Neural progenitor cell (in vitro differentiated cells): ENCODE data around the gene ENO3. TPM values are rescaled to one million over a fixed set of nuclear protein-coding genes. Genes with fewer than 3 reads are reported as not detected.

Experiments used
- DNase-seq: peaks from one replicate; pipeline ENCODE4 v3.0.0-alpha.2; 2016; ENCODE audit warnings: low spot score
- H2AFZ ChIP-seq: fragments of 200-600 bp; sonication (generic); replicated peaks from 2 replicates; pipeline ENCODE4 v1.6.1; 2016; ENCODE audit warnings: antibody characterized with exemption
- H3F3A ChIP-seq: fragments of 200-600 bp; sonication (generic); 2 replicates; pipeline ENCODE4 v1.6.1; 2016; ENCODE audit warnings: antibody characterized with exemption, low read depth
- H3K27ac ChIP-seq: fragments of 200-600 bp; sonication (generic); 2 replicates; pipeline ENCODE4 v1.5.1; 2016; ENCODE audit warnings: mild to moderate bottlenecking
- H3K27me3 ChIP-seq: fragments of 200-600 bp; sonication (generic); 2 replicates; pipeline ENCODE4 v1.6.1; 2016; ENCODE audit warnings: mild to moderate bottlenecking, moderate library complexity
- H3K36me3 ChIP-seq: fragments of 200-600 bp; sonication (generic); 2 replicates; pipeline ENCODE4 v1.5.1; 2016
- H3K4me1 ChIP-seq: fragments of 200-600 bp; sonication (generic); 2 replicates; pipeline ENCODE4 v1.6.1; 2016; ENCODE audit warnings: mixed run types
- H3K4me2 ChIP-seq: fragments of 200-600 bp; sonication (generic); 2 replicates; pipeline ENCODE4 v1.6.1; 2016
- H3K4me3 ChIP-seq: fragments of 200-600 bp; sonication (generic); 2 replicates; pipeline ENCODE4 v1.5.1; 2016
- H3K79me2 ChIP-seq: fragments of 200-600 bp; sonication (generic); 2 replicates; pipeline ENCODE4 v1.6.1; 2016; ENCODE audit warnings: low read depth
- H3K9ac ChIP-seq: fragments of 200-600 bp; sonication (generic); 2 replicates; pipeline ENCODE4 v1.6.1; 2016
- H3K9me3 ChIP-seq: fragments of 200-600 bp; sonication (generic); 2 replicates; pipeline ENCODE4 v1.5.1; 2016; ENCODE audit warnings: low read depth
- H4K20me1 ChIP-seq: fragments of 200-600 bp; sonication (generic); 2 replicates; pipeline ENCODE4 v1.6.1; 2016; ENCODE audit warnings: low read depth
- H3K27ac Mint-ChIP-seq: 3 replicates; pipeline ENCODE4 v1.8.0; 2021; ENCODE audit warnings: mixed read lengths
- H3K27me3 Mint-ChIP-seq: 2 replicates; pipeline ENCODE4 v1.8.0; 2022; ENCODE audit warnings: low read depth, mild to moderate bottlenecking, inconsistent platforms, moderate library complexity, mixed read lengths; ENCODE audit not compliant: insufficient read depth
- H3K36me3 Mint-ChIP-seq: 3 replicates; pipeline ENCODE4 v1.8.0; 2021; ENCODE audit warnings: mixed read lengths
- H3K4me1 Mint-ChIP-seq: 3 replicates; pipeline ENCODE4 v1.8.0; 2021; ENCODE audit warnings: mixed read lengths
- H3K4me3 Mint-ChIP-seq: 3 replicates; pipeline ENCODE4 v1.8.0; 2021; ENCODE audit warnings: mild to moderate bottlenecking, moderate library complexity, mixed read lengths
- H3K9me3 Mint-ChIP-seq: 3 replicates; pipeline ENCODE4 v1.8.0; 2020; ENCODE audit warnings: mixed read lengths
- CTCF ChIP-seq: fragments of 200-600 bp; sonication (generic); IDR thresholded peaks from 2 replicates; pipeline ENCODE4 v1.5.1; 2017; ENCODE audit warnings: antibody characterized with exemption, mild to moderate bottlenecking
- EZH2 ChIP-seq: fragments of 200-600 bp; sonication (generic); IDR thresholded peaks from 2 replicates; pipeline ENCODE4 v1.6.1; 2017; ENCODE audit warnings: antibody characterized with exemption, mild to moderate bottlenecking, moderate library complexity
- EZH2phosphoT487 ChIP-seq: fragments of 200-600 bp; sonication (generic); IDR thresholded peaks from 2 replicates; pipeline ENCODE4 v1.6.1; 2017; ENCODE audit warnings: antibody characterized with exemption
- total RNA-seq: library from RNA; depleted of rRNA; stranded (reverse); fragments of >200 nt; gene quantifications from 2 replicates; pipeline ENCODE4 v1.2.3, GENCODE V29; 2015; ENCODE audit warnings: low replicate concordance

The ENO3 gene
- total RNA-seq, 1 donor from 2014 or later = 20.8 TPM

DNA sequence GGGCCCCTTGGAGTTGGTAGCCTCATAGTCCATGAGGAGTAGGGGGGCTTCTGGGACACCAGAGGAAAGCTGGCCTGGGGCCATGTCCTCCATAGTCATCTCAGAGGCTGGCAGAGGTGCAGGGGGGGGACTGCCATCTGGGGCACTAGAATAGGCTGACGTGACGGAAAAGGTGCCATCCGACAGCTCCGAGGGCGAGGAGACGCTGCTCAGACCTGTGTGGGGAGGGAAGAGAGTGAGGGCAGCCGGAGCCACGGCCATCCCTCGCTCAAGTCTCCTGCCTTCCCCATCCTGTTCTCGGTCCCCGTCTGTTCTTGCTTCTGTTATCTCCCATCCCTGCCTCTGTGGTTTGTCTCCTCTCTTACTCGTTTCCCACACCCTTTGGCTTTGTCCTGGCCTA, 21.4 kb downstream of the ENO3 start:
- no peak overlapping the region for H3K4me2 ChIP-seq
- DNase-seq = no peak
- Mint-ChIP-seq H3K4me1 (peaks cover 22% of the 10 kb centered on the region), H3K36me3 (peaks cover 11% of the 10 kb centered on the region), H3K4me3 (no peak overlapping the region), H3K9me3 (no peaks in the 10 kb centered on the region), H3K27me3 (peaks cover 4% of the 10 kb centered on the region), H3K27ac (peak overlapping the region; percentile 93)
- no peak overlapping the region for H3K4me3 ChIP-seq
- H3K27me3 ChIP-seq = peaks cover 38% of the 10 kb centered on the region
- no peaks in the 10 kb centered on the region for H3K9me3 ChIP-seq
- peaks cover 18% of the 10 kb centered on the region for H3K79me2 ChIP-seq
- peaks cover 23% of the 10 kb centered on the region for H3F3A ChIP-seq
- H4K20me1 ChIP-seq = peaks cover 40% of the 10 kb centered on the region
- no peak overlapping the region for H2AFZ ChIP-seq
- H3K9ac ChIP-seq = no peak overlapping the region
- H3K4me1 ChIP-seq = peaks cover 8% of the 10 kb centered on the region
- H3K27ac ChIP-seq = no peak overlapping the region
- TF ChIP-seq EZH2 (no peak), EZH2phosphoT487 (no peak), CTCF (no peak)
- H3K36me3 ChIP-seq = no peaks in the 10 kb centered on the region

GRCh38 chr17:4972752-4973151, 21.8 kb downstream of the ENO3 start:
- no peaks in the 10 kb centered on the region for H3K9me3 ChIP-seq
- H3K79me2 ChIP-seq = peaks cover 18% of the 10 kb centered on the region
- Mint-ChIP-seq H3K27me3 (peaks cover 4% of the 10 kb centered on the region), H3K27ac (peak overlapping the region; percentile 93), H3K4me3 (no peak overlapping the region), H3K9me3 (no peaks in the 10 kb centered on the region), H3K4me1 (peaks cover 22% of the 10 kb centered on the region), H3K36me3 (peaks cover 11% of the 10 kb centered on the region)
- H3K4me2 ChIP-seq = no peak overlapping the region
- no peak overlapping the region for H3K4me3 ChIP-seq
- TF ChIP-seq EZH2phosphoT487 (no peak), EZH2 (no peak), CTCF (no peak)
- no peak overlapping the region for H2AFZ ChIP-seq
- H3K27ac ChIP-seq = no peak overlapping the region
- H3K27me3 ChIP-seq = peaks cover 42% of the 10 kb centered on the region
- peaks cover 23% of the 10 kb centered on the region for H3F3A ChIP-seq
- H3K9ac ChIP-seq = no peak overlapping the region
- peaks cover 8% of the 10 kb centered on the region for H3K4me1 ChIP-seq
- DNase-seq = no peak
- no peaks in the 10 kb centered on the region for H3K36me3 ChIP-seq
- H4K20me1 ChIP-seq = peaks cover 40% of the 10 kb centered on the region

DNA sequence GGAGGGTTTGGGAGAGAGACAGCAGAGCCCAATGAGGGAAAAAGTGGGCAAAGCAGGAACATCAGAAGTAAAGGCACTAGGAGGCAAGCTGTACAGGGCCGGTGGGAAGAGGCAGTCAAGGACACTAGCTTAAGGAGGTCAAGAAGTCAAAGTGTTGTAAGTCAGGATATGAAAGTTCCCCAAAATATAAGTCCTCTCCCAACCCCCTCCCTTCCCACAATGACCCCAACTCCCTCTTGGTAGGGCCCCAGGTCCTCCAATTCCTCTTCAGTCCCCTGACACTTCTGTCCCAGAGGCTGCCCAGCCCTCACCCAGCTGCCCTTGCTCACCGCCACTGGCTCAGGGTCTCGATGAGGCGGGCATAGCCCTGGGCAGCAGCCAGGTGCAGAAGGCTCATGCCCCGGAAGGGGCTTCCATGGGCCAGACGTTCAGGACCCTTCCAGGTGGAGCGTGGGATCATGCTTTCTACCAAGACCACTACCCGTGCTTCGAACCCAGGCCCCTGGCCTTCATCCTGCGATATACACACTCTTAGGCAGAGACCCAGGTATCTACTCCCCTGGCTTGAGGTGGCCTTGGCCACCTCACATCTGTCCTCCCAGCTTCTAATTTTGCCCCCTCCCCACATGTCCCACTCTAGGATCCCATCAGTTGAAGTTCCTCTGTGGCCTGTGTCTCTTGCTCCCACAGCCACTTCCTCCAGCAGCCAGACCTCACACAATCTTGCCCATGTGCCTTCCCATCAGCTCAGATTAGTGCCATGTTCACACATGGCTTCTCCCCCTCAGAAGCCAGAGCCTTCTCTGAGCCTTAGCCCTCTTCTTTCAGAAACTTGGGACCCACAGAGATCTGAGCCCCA, 22.6 kb downstream of the ENO3 start:
- Histone ChIP-seq H3F3A (peaks cover 15% of the 10 kb centered on the region), H4K20me1 (peaks cover 40% of the 10 kb centered on the region), H3K79me2 (peaks cover 13% of the 10 kb centered on the region), H3K27ac (no peak overlapping the region), H2AFZ (no peak overlapping the region), H3K27me3 (peaks cover 49% of the 10 kb centered on the region), H3K36me3 (no peaks in the 10 kb centered on the region), H3K4me3 (no peak overlapping the region), H3K4me1 (peaks cover 8% of the 10 kb centered on the region), H3K9ac (no peak overlapping the region), H3K9me3 (no peaks in the 10 kb centered on the region), H3K4me2 (no peak overlapping the region)
- no peaks in the 10 kb centered on the region for H3K9me3 Mint-ChIP-seq
- DNase-seq = no peak
- H3K4me3 Mint-ChIP-seq = no peak overlapping the region
- peaks cover 22% of the 10 kb centered on the region for H3K4me1 Mint-ChIP-seq
- peaks cover 4% of the 10 kb centered on the region for H3K27me3 Mint-ChIP-seq
- H3K27ac Mint-ChIP-seq = peak overlapping the region; percentile 63
- peaks cover 11% of the 10 kb centered on the region for H3K36me3 Mint-ChIP-seq
- no peak for TF ChIP-seq CTCF
- TF ChIP-seq EZH2phosphoT487 = no peak
- no peak for TF ChIP-seq EZH2
